HG02885 (cell line): ENCODE results near the gene LMAN2.
"Not testable (repeated sequence)": the region's sequence is repeated elsewhere in the genome, so short reads cannot be mapped to it uniquely, and the experiment has no call there.

Source experiments
- ATAC-seq: cut with Tn5 transposase; IDR thresholded peaks from one replicate; pipeline ENCODE4 v1.9.1; 2021; ENCODE audit warnings: mild to moderate bottlenecking; ENCODE audit not compliant: unreplicated experiment, poor library complexity

LMAN2 gene

DNA sequence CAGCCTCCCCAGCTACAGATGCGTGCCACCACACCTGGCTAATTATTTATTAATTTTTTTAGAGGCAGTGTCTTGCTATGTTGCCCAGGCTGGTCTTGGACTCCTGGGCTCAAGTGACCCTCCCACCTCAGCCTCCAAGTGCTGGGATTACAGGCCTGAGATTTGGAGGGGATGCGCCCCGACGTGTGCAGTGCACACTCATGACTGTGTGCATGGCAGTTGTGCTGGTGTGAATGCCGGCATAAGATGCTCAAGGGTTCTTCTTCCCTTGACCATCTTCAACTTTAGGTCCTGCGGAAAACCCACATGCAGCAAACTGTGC, 29.3 kb upstream of the LMAN2 start:
- ATAC-seq, result no peak

DNA sequence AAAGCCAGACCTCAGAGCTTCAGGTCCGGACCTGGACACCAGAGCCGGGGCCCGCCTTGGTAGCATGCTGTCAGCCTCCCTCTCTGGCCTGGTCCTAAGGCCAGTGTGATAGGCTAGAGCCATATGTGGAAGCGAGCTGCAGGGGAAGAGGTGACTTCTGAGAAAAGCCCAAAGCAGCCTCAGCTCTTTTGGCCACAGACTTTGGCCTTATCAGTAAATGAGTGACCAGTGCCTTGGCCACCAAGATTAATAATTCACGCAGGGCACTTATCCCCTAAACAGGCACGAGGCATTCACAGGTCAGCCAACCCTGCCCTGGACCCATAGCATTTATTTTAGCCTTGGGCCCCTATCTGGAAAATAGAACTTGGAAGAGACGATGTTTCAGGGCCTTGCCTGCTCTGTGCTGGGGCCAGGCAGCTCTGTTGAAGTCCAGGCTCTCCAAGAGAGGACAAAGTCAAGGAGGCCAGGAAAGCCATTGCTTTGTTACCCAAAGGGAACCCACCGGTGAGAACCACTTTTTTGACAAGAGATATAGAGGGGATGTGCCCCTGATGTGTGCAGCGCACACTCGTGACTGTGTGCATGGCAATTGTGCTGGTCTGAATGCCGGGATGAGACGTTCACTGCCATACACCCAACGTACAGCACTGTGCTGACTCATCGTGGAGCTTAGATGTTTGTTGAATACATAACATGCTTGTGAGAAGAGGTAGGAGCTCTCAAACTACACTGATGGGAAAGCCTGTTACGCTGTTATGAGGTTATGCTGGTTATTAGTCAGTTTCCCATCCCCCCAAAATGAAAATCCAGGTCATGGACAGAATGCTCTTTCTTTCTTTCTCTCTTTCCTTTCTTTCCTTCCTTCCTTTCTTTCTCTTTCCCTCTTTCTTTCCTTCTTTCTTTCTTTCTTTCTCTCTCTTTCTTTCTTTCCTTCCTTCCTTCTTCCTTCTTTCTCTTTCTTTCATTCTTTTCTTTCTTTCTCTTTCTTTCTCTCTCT, 27.7 kb upstream of the LMAN2 start:
- no peak for ATAC-seq

DNA sequence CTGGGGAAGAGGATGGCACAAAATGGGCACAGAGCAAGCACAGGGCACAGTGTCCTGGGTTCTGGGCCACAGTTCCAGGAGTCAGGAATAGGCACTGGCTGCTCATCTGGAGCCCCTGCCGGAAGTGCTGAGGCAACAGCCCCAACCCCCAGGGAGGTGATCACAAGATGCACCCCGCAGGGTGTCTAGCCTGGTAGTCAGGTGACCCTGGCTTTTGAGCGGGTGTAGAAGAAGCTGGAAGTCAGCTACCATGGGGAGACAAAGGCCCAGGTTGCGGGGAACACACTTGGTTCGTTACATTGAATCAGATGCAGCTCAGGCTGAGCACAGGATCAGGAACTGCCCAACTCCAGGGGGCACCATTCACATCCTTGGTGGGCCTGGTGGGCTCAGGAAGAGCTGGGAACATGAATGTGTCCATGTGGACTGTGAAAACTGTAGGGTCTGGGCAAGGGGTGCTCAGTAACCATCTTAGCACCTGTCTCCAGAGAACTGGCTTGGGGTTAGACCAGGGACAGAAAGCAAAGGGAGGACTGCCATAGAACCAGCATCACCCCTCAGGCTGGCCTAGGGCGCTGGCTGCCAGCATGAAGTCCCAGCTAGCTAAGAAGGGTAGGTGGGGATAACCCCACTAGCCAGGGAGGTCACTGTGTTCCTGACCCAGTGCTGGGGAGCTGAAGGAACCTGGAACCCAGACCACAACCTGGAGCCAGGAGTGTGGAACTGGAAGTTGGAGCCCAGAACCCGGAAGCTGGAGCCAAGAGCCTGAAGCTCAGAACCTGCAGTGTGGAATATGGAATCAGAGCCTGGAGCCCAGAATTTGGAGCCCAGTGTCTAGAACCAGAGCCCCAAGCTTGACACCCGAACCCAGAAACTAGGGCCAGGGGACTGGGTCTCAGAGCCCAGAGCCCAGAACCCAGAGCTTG, 26.6 kb upstream of the LMAN2 start:
- no peak for ATAC-seq

DNA sequence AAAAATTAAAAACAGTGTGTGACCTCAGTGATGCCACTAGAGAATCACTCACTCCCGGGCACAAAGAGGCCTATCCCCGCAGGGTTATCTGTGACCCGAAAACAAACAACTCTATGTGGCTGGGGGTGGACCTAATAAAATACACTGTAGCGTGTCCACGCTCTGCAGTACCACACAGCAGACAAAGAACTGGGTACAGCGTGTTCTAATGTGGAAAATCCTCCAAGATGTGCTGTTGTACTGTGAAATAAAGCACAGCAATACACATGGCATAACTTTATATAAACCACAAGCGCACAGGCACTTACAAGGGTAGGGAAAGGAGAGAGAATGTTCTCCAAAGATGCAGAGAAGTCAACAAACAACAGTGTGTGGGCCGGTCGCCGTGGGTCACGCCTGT, 24.6 kb upstream of the LMAN2 start:
- no peak for ATAC-seq

DNA sequence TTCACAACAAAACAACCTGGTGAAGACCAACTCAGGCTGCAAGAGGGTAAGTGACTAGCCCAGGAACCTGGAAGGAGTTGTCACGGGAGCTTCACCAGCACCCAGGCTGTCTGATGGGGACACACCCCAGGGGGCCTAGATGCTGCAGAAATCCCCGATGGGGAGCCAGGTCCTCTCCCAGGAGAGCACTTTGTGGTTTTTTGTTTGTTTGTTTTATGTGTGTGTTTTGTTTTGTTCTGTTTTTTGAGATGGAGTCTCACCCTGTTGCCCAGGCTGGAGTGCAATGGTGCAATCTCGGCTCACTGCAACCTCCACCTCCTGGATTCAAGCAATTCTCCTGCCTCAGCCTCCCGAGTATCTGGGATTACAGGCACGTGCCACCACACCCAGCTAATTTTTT, 24.0 kb upstream of the LMAN2 start:
- not testable (repeated sequence) for ATAC-seq

DNA sequence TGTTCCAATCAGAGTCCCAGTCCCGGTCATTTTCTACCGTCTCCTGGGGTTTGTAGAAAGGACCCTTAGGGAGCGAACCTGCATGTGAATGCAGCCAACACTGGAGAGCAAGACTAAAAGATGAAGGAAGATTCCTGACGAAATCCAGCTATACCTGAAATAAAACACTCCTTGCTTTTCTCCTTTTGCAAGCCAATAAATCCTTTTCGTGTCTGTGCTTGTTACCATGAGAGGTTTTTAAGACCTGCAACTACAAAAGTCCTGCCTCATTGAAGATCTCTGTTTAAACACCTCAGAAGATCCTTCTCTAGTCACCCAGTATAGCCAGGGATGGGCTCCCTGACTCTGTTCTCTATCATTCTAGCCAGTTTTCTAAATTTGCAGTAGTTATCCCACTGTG, 22.7 kb upstream of the LMAN2 start:
- ATAC-seq, result no peak

DNA sequence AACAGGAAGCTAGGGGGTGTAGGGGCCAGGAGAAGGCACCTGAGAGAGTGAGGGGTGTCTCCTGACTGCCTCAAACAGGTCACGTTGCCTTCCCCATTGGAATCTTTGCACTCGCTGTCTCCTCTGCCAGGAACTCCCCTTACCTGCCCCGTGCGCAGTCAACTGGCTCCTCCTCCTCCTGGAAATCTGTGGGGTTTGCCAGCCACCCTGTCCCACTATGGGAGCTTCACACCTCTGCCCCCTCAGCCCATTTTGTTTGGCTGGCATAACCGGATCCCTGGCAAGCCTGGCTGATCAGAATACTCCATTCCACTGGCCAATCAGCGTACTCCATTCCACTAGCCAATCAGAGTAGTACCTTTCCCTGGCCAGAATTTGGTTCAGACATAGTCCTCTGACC, 22.3 kb upstream of the LMAN2 start:
- ATAC-seq, result no peak

DNA sequence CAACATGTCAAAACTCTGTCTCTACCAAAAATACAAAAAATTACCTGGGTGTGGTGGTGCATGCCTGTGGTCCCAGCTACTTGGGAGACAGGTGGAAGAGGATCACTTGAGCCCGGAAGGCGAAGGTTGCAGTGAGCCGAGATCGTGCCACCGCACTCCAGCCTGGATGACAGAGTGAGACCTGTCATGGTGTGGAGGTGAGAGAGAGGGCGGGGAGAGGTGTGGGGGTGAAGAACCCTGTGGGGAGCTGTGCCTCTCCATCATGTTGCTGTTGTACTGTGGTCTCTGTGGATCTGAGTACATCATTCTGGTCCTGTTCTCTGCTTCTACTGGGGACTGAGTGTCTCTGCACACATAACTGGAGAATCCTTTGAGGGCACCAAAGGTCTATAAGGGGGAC, 21.4 kb upstream of the LMAN2 start:
- ATAC-seq, result no peak

DNA sequence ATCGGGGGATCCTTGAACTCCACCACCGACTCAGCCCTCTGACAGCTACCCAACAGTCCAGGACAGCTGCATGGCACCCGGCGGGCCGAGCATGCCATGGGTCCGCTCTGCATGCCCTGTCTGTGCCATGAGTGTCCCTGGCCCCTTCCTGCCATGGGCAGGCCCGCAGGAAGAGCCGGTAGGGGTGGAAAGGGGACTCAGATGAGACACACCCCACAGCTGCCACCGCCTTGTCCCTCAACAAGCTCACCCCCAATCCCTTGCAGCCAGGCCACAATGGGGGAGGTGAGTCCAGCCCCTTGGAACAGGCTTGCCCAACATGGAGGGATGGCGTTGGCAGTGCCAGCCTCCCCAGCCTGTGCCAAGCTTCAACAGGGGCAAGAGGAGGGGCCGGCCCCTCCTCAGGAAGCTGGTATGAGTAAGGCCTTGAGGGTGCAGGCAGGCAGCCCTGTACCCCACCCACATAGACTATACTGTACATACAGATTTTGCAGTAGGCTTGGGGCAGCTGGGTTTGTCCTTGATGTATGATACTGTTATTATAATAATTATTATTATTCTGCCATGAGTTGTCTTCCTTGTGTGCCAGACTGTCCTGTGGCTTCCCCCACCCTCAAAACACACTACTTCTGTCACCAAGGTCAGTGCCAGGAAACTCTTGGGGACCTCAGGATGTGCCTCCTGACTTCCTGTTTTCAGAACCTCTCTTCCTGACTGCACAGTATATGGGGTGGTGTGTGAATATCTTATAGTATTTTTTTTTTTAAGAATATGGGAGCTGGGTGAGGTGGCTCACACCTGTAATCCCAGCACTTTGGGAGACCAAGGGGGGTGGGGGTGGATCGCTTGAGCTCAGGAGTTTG, 20.8 kb upstream of the LMAN2 start:
- no peak for ATAC-seq

DNA sequence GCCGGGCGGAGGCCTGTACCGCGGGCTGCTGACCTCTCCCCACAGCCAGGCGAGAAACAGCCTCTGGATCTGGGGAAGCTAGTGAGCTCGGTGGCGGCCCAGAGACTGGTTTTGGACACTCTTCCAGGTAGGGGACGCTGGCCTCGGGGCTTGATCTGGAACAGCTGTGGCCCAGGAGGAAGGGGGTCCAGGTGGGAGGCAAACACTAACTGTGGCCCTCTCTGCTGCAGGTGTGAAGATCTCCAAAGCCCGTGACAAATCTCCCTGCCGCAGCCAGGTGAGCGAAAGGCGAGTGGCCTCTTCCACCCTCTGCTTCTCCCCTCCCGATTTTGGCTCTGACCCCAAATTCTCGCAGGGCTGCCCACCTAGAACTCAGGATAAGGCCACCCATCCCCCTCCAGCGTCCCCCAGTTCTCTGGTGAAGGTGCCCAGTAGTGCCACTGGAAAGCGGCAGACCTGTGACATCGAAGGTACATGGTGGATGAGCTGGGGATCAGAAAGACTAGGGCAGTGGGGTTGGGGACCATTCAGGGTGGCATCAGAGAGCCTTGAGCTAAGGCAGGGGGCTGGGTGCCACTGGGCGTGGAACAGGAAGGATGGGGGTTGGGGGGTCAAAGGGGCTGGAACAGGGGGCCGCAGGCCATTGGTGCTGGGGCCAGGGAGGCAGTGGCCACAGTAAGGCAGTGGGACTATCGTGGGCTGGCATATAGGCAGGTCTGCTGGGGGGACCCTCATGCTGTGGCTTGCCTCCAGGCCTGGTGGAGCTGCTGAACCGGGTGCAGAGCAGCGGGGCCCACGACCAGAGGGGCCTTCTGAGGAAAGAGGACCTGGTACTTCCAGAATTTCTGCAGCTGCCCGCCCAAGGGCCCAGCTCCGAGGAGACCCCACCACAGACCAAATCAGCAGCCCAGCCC, 19.9 kb upstream of the LMAN2 start:
- ATAC-seq, result no peak

DNA sequence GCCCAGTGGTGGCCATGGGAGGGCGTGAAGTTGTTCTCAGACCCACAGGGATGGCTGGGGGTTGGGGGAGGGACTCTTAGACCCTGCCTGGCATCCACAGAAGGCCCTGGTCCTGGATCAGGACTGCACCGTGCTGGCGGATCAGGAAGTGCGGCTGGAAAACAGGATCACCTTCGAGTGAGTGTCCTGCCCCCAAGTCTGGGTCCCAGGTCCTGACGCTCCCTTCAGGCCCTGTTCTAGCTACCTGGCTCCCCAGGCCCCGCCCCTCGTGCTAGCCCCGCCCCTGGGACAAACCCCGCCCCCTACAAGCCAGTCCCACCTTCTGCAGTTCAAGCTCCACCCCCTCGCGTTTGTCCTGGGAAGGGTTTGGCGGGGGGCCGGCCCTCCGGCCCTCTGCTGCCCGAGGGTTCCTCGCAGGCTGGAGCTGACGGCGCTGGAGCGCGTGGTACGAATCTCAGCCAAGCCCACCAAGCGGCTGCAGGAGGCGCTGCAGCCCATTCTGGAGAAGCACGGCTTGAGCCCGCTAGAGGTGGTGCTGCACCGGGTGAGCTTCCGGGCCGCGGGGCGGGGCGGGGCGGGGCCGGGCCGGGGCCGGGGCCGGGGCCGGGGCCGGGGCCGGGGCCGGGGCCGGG, 19.1 kb upstream of the LMAN2 start:
- ATAC-seq, result peak; percentile 74

DNA sequence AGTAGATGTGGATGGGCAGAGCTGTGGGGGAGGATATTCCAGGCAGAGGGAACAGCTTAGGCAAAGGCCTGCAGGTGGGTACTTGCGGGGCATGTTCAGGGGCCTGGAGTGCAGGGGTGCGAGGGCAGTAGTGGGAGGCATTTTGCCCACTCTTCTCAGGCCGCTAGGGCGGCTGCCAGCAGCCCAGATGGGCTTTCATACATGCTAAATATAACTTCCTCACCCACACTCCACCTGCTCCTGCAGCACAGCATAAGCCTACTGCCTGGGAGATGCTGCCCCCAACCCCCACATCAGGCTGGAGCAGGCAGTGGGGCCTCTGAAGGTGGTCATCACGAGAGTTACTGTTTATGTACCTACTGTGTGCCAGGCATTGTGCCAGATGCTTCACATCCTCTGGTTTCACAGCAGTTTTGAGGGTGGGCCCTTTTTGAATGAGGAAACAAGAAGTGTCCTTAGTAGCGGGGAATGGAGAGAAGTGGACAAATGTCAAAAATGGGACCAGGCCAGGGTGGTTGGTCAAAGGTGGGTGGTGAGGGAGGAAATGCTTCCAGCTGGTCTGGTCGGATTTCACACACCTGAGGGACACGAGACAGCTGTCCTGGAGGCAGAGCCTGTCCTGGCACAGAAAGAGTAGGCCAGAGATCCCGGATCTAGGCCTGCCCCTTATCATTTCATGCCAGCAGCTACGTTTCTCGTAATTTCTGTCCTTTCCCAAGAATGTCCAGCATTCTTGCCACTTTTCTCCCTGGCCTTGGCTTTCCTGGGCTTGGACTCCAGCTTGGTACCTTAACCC, 18.4 kb upstream of the LMAN2 start:
- no peak for ATAC-seq

DNA sequence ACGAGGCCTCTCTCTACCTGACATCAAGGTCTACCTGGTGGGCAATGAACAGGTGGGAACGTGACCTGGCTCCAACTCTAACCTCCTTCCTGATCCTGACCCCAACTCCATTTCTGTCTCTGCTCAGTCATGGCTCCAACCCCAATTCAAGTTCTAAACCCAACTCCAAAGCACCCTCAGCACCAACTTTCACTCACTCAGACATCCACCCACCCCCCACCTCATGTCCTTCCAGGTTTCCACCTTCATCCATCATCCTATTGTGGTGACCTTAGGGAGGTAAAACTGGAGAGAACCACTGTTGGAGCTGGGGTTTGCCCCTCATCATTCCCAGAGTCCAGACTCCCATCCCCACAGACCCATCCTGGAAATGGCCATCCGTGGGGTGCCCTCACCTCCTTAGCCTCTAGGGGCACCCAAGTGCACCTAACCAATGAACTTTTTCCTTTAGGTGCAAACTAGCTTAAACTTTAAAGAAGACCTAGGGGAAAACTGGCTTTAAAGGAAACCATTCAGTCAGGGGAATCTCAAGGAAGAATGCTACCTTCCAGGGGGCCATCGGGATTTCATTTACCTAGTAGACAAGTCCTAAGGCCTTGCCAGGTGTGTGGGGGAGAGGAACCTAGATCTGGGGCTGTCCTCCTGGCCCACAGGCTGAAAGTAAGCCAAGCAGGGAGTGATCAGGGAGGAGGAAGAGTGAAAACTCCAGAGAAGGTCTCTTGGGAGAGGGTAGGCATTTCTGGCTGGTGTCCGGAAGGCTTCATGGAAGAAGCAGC, 17.6 kb upstream of the LMAN2 start:
- peak; percentile 40 for ATAC-seq

DNA sequence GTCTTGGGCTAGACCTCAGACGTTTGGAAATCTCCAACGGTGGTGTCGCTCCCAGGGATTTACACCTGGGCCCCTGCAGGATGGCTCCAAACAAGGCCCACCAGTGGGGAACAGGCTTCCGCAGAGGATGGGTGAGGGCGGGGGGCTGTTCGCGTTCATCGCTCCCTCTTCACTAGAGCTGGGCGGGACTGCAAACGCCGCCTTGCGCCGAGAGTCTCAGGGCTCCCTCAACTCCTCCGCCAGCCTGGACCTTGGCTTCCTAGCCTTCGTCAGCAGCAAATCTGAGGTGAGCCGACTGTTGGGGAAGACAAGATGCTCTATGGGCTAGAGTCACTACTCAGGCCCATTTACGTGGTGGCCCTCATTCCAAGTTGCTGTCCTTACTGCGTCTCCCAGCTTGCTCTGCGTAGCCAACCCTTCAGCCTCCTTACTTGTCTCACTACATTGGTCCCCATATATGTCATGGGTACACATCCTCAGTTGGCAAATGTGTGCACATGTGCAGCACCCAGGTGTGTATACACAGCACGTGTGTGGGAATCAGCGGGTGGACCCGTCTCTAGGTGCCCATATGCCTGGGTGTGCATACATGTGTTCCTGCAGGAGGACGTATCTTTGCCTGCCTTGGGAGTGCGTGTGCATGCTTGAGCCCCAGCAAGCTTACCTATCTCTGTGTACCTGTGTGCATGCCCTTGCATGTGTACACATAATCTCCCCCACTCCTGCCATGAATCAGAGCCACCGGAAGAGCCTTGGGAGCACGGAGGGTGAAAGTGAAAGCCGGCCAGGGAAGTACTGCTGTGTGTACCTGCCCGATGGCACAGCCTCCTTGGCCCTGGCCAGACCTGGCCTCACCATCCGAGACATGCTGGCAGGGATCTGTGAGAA, 16.8 kb upstream of the LMAN2 start:
- no peak for ATAC-seq

DNA sequence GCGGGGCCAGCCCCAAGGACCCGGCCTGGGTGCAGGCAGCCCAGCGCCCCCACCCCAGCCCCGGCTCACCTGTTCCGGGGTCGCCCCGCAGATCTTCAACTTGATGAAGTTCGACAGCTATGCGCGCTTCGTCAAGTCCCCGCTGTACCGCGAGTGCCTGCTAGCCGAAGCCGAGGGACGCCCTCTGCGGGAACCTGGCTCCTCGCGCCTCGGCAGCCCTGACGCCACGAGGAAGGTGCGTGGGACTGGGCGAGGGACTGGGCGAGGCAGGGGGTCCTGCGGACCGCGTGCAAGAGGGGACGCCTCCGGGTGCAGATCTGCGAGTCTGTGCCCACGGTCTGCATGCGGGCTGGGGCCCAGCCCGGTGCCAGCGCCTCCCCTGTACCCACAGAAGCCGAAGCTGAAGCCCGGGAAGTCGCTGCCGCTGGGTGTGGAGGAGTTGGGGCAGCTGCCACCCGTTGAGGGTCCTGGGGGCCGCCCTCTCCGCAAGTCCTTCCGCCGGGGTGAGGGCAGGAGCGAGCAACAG, 15.9 kb upstream of the LMAN2 start:
- no peak for ATAC-seq
